ENCODE measurements around the gene MGAT5B.
A peak's percentile ranks its signal among the peaks of the same experiment; 100 is the strongest.

Gene MGAT5B, protein sequence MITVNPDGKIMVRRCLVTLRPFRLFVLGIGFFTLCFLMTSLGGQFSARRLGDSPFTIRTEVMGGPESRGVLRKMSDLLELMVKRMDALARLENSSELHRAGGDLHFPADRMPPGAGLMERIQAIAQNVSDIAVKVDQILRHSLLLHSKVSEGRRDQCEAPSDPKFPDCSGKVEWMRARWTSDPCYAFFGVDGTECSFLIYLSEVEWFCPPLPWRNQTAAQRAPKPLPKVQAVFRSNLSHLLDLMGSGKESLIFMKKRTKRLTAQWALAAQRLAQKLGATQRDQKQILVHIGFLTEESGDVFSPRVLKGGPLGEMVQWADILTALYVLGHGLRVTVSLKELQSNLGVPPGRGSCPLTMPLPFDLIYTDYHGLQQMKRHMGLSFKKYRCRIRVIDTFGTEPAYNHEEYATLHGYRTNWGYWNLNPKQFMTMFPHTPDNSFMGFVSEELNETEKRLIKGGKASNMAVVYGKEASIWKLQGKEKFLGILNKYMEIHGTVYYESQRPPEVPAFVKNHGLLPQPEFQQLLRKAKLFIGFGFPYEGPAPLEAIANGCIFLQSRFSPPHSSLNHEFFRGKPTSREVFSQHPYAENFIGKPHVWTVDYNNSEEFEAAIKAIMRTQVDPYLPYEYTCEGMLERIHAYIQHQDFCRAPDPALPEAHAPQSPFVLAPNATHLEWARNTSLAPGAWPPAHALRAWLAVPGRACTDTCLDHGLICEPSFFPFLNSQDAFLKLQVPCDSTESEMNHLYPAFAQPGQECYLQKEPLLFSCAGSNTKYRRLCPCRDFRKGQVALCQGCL

DNA sequence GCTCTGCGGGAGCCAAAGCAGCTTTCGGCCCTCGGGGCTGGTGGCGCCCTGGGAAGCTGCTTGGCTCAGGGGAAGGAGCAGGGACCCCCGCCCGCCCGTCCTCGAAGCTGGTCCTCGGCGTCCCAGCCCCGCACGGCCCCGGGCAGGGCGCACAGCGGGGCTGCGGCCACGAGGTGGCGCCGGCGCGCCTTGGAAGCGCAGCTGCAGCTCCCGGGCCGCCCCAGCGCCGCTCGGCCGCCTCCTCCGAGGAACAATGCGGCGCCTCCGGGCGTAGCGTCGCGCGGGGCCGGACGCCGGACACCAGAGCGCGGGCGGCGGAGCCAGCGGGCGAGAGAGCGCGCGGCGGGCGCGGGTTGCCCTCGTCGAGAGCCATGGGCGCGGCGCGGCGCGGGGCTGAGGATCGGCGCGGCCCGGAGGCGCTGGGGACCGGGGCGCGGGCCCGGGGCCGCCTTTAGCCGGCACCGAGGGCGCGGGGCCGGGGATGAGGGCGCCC lies at the start of gene MGAT5B:
TSS of gene MGAT5B (plus strand) at position 229 of the 493 bp plus-strand sequence. CDS start 626 bp downstream, outside the sequence.
- peak; percentile 80 for DNase-seq (ENCODE audit: low read depth)
- peak within 1 kb of the TSS; percentile 12 for H3K4me3 ChIP-seq (replicated peaks; ENCODE audit: low read depth, low read length)
- TF ChIP-seq, protein P1, sequence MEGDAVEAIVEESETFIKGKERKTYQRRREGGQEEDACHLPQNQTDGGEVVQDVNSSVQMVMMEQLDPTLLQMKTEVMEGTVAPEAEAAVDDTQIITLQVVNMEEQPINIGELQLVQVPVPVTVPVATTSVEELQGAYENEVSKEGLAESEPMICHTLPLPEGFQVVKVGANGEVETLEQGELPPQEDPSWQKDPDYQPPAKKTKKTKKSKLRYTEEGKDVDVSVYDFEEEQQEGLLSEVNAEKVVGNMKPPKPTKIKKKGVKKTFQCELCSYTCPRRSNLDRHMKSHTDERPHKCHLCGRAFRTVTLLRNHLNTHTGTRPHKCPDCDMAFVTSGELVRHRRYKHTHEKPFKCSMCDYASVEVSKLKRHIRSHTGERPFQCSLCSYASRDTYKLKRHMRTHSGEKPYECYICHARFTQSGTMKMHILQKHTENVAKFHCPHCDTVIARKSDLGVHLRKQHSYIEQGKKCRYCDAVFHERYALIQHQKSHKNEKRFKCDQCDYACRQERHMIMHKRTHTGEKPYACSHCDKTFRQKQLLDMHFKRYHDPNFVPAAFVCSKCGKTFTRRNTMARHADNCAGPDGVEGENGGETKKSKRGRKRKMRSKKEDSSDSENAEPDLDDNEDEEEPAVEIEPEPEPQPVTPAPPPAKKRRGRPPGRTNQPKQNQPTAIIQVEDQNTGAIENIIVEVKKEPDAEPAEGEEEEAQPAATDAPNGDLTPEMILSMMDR (IDR thresholded peaks at IDR 0.05; ENCODE audit: low read length, missing control alignments), result peak; percentile 22

DNA sequence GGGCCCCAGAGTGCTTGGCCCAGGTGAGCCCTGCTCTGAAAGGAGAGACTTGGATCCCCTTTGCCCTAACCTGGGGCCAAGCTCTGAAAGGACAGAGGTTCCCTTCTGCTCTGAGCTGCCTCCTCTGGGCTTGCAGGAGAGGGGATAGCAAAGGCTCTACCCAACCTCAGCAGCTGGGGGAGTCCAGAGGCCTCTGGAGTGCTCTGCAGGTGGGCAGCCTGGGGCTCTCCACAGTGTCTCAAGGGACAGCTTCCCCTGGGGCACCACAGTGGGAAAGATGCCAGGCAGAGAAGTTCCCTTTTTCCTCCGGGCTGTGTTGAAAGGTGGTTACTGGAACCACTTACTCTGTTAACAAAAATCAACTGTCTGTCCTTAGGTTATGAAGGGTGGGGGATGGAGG lies 48.2 kb upstream of the MGAT5B start:
- H3K4me3 ChIP-seq (replicated peaks; ENCODE audit: low read depth, low read length), result no peak overlapping the region
- TF ChIP-seq, protein P1 (IDR thresholded peaks at IDR 0.05; ENCODE audit: low read length, missing control alignments), result no peak
- no peak for DNase-seq (ENCODE audit: low read depth)

DNA sequence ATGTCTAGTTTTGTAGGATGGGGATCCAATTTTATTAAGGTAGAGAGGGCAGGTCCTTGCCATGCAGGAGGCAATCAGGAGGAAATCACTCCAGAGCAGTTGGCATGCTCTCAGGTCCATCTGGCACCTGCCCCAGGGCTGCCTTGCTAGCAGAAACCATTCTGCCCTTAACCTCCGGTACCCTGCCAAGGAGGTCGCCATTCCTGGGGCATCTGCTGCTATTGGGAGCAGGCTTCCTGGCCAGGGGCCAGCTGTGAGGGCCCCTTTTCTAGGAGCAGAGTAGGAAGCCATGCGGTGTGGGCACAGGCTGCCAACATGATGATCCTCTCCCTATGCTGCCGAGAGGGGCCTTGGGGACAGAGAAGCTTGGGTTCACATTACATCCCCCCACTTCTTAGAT lies 47.6 kb upstream of the MGAT5B start:
- H3K4me3 ChIP-seq (replicated peaks; ENCODE audit: low read depth, low read length), result no peak overlapping the region
- DNase-seq (ENCODE audit: low read depth), result no peak
- TF ChIP-seq, protein P1 (IDR thresholded peaks at IDR 0.05; ENCODE audit: low read length, missing control alignments), result no peak

DNA sequence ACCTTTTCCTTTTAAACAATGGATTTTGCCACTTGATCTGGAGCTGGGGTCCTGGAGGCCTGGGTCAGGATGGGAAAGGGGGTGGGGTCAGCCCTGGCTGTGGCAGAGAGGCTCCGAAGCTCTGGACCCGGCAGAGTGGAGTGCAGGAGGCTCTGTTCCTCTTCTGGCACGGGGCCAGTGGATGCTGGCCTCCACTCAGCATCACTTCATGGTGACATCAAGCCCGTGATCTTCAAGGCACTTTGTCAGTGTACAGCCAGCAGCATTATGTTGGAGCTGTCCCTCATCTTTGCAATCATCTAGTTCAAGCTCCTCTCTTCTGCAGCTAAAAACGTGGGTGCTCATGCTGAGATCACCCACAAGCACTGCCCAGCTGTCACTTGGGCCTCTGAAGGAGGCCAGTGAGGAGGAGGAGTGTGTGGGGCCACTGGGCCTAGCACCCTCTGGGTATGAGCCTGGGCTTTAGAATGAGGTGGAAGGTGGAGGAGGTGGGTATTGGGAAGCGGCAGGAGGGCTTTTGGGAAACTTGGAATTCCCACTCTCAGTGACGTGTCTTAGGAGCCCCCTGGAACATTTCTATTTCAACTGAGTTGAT lies 45.9 kb upstream of the MGAT5B start:
- no peak overlapping the region for H3K4me3 ChIP-seq (replicated peaks; ENCODE audit: low read depth, low read length)
- DNase-seq (ENCODE audit: low read depth), result no peak
- TF ChIP-seq, protein P1 (IDR thresholded peaks at IDR 0.05; ENCODE audit: low read length, missing control alignments), result no peak

DNA sequence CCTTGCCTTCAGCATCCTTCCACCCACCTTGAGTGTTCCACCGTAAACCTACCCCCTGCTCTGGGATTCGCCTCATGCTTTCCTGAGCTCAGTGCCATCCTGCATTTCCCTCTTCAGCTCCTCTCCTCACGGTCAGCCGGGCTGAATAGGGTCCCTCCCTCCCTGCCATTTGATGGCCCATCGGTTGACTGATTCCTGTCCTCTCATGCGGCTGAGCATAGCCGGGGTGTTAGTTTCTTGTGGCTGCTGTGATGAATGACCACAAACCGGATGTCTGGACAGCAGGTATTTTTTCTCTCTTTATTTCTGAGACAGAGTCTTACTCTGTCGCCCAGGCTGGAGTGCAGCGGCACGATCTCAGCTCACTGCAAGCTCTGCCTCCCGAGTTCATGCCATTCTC lies 44.1 kb upstream of the MGAT5B start:
- TF ChIP-seq, protein P1 (IDR thresholded peaks at IDR 0.05; ENCODE audit: low read length, missing control alignments), result no peak
- H3K4me3 ChIP-seq (replicated peaks; ENCODE audit: low read depth, low read length), result no peak overlapping the region
- no peak for DNase-seq (ENCODE audit: low read depth)

DNA sequence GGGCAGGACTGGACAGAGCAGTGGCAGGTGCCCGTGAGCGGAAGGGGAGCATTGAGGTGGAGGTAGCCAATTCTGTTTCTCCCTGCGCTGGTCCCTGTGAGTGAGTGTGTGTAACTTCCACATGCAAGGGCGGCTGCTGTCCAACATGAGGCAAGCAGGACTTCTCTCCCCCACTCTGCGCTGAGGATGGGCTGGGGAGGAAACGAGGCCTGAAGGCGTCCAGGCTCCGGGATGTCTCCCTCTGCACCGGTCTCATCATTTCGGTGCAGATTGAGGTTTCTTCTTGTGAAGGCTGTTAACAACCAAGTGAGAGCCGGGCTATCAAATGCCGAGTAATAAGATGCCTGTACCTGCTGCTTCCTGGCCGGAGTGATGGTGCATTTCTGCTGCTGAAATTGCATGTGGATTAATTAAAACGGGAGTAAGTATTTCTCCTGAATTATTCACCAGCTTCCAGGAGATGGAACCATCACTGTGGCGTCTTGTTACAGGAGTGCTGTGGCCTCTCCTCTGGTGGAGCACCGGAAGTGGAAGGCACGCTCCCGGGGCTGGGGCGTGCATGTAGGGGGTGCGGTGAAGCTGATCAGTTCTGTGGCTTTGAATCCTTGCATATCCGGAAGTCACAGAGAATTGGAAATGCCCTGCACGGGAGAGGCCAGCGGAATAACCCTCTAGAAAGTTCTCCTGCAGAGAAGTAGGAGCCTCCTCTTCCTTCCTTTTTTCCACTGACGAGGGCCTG lies 41.7 kb upstream of the MGAT5B start:
- TF ChIP-seq, protein P1 (IDR thresholded peaks at IDR 0.05; ENCODE audit: low read length, missing control alignments), result no peak
- H3K4me3 ChIP-seq (replicated peaks; ENCODE audit: low read depth, low read length), result no peak overlapping the region
- DNase-seq (ENCODE audit: low read depth), result no peak
